ENCODE data around the gene SMARCAL1. TPM values are rescaled to one million over a fixed set of nuclear protein-coding genes. Genes with fewer than 3 reads are reported as not detected.

SMARCAL1 gene
- total RNA-seq, 1 donor from 2014 or later = 11.4 TPM

GRCh38 chr2:216392945-216393840, 19.1 kb upstream of the SMARCAL1 start:
- no peak for DNase-seq

- no peak for DNase-seq
These were observed 17.4 kb upstream of the SMARCAL1 start for GRCh38 chr2:216394881-216395280.

GRCh38 chr2:216399621-216400020, 12.7 kb upstream of the SMARCAL1 start:
- DNase-seq = no peak

GRCh38 chr2:216402751-216403150, 9.5 kb upstream of the SMARCAL1 start:
- DNase-seq = no peak

- no peak for DNase-seq
These were observed 8.2 kb upstream of the SMARCAL1 start for GRCh38 chr2:216404010-216404618.

- no peak for DNase-seq
These were observed 6.7 kb upstream of the SMARCAL1 start for GRCh38 chr2:216405588-216405987.

GRCh38 chr2:216406826-216407225, 5.5 kb upstream of the SMARCAL1 start:
- no peak for DNase-seq

GRCh38 chr2:216408426-216409290, 3.6 kb upstream of the SMARCAL1 start:
- DNase-seq = no peak

GRCh38 chr2:216410550-216410949, 1.7 kb upstream of the SMARCAL1 start:
- DNase-seq = no peak

- no peak for DNase-seq
These were observed 1.6 kb downstream of the SMARCAL1 start for GRCh38 chr2:216413882-216414281.

- DNase-seq = no peak
These were observed 2.6 kb downstream of the SMARCAL1 start for GRCh38 chr2:216414772-216415319.

GRCh38 chr2:216415541-216415940, 3.3 kb downstream of the SMARCAL1 start:
- no peak for DNase-seq

GRCh38 chr2:216416571-216417307, 4.5 kb downstream of the SMARCAL1 start:
- no peak for DNase-seq

GRCh38 chr2:216418981-216419380, 6.7 kb downstream of the SMARCAL1 start:
- no peak for DNase-seq

- DNase-seq = no peak
These were observed 8.2 kb downstream of the SMARCAL1 start for GRCh38 chr2:216420367-216421101.

- no peak for DNase-seq
These were observed 10.8 kb downstream of the SMARCAL1 start for GRCh38 chr2:216423071-216423470.

GRCh38 chr2:216424274-216424673, 12.0 kb downstream of the SMARCAL1 start:
- no peak for DNase-seq

- DNase-seq = no peak
These were observed 12.9 kb downstream of the SMARCAL1 start for GRCh38 chr2:216425008-216425787.

GRCh38 chr2:216426166-216426777, 14.0 kb downstream of the SMARCAL1 start:
- DNase-seq = no peak

- no peak for DNase-seq
These were observed 14.7 kb downstream of the SMARCAL1 start for GRCh38 chr2:216426938-216427337.
